ENCODE results near the gene GALNT10.

DNA sequence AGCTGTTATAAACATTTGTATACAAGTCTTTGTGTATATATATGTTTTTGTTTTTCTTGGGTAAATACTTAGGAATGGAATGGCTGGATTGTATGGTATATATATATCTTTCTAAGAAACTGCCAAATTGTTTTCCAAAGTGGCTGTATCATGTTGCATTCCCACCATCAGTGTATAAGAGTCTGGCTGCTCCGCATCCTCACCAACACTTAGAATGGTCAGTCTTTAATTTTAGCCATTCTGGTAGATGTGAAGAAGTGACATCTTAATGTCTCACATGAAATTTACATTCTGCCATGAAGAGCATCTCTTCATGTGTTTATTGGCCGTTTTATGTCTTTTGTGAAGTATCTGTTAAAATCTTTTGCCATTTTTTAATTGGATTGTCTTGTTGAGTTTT is 31.9 kb downstream of the GALNT10 start:
- TF ChIP-seq, protein P1, sequence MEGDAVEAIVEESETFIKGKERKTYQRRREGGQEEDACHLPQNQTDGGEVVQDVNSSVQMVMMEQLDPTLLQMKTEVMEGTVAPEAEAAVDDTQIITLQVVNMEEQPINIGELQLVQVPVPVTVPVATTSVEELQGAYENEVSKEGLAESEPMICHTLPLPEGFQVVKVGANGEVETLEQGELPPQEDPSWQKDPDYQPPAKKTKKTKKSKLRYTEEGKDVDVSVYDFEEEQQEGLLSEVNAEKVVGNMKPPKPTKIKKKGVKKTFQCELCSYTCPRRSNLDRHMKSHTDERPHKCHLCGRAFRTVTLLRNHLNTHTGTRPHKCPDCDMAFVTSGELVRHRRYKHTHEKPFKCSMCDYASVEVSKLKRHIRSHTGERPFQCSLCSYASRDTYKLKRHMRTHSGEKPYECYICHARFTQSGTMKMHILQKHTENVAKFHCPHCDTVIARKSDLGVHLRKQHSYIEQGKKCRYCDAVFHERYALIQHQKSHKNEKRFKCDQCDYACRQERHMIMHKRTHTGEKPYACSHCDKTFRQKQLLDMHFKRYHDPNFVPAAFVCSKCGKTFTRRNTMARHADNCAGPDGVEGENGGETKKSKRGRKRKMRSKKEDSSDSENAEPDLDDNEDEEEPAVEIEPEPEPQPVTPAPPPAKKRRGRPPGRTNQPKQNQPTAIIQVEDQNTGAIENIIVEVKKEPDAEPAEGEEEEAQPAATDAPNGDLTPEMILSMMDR (IDR thresholded peaks at IDR 0.05): no peak
- TF ChIP-seq POLR2AphosphoS5 (IDR thresholded peaks at IDR 0.05) (no peak), POLR2A (IDR thresholded peaks at IDR 0.05; ENCODE audit: low read depth) (no peak), EP300 (IDR thresholded peaks at IDR 0.05) (no peak)

Measured in esophagus muscularis mucosa (tissue), 4 donors.